ENCODE data around the gene TPGS2.
A peak's percentile ranks its signal among the peaks of the same experiment; 100 is the strongest.

- TF ChIP-seq MAX (IDR thresholded peaks at IDR 0.05; ENCODE audit: low read depth) (no peak), YY1 (IDR thresholded peaks at IDR 0.05; ENCODE audit: low read depth) (no peak), POLR2AphosphoS5 (IDR thresholded peaks at IDR 0.05; ENCODE audit: low read depth, low read length) (no peak), SIN3A (IDR thresholded peaks at IDR 0.05; ENCODE audit: borderline replicate concordance, low read depth, low read length) (no peak), USF2 (IDR thresholded peaks at IDR 0.05; ENCODE audit: borderline replicate concordance, low read depth, low read length) (no peak), EP300 (IDR thresholded peaks at IDR 0.05; ENCODE audit: borderline replicate concordance in 1 of 2, low read depth in 1 of 2, low read length in 1 of 2) (peak in 1 of 2 experiments; percentile 38; a peak in 1 of 4 replicates), CTCF (IDR thresholded peaks at IDR 0.05) (no peak)
These were observed 20.6 kb upstream of the TPGS2 start for GRCh38 chr18:36849288-36850006.

Measured in SK-N-SH (cell line).